HG03565 (cell line): ENCODE measurements around the gene TFR2.
"Not testable (repeated sequence)": the region's sequence is repeated elsewhere in the genome, so short reads cannot be mapped to it uniquely, and the experiment has no call there.

Source experiments
- ATAC-seq: cut with Tn5 transposase; IDR thresholded peaks from one replicate; pipeline ENCODE4 v1.9.1; 2021; ENCODE audit warnings: mild to moderate bottlenecking, moderate library complexity; ENCODE audit not compliant: unreplicated experiment

The TFR2 gene

DNA sequence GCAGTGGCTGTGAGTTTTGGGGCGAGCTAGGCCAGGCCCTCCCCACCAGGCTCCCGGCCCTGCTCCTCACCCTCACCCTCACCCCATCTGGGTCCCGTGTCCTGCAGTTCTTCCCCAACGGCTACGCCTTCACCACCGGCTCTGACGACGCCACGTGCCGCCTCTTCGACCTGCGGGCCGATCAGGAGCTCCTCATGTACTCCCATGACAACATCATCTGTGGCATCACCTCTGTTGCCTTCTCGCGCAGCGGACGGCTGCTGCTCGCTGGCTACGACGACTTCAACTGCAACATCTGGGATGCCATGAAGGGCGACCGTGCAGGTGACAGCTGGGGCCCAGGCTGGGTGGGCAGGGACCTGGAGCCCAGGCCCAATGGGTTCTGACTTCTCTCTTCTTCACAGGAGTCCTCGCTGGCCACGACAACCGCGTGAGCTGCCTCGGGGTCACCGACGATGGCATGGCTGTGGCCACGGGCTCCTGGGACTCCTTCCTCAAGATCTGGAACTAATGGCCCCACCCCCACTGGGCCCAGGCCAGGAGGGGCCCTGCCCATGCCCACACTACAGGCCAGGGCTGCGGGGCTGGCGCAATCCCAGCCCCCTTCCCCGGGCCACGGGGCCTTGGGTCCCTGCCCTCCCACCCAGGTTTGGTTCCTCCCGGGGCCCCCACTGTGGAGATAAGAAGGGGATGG lies 37.1 kb upstream of the TFR2 start:
- no peak for ATAC-seq

GRCh38 chr7:100677308-100678267 lies 36.2 kb upstream of the TFR2 start:
- no peak for ATAC-seq

- no peak for ATAC-seq
These were observed 35.4 kb upstream of the TFR2 start for GRCh38 chr7:100676501-100677306.

GRCh38 chr7:100675581-100676350 lies 34.4 kb upstream of the TFR2 start:
- no peak for ATAC-seq

DNA sequence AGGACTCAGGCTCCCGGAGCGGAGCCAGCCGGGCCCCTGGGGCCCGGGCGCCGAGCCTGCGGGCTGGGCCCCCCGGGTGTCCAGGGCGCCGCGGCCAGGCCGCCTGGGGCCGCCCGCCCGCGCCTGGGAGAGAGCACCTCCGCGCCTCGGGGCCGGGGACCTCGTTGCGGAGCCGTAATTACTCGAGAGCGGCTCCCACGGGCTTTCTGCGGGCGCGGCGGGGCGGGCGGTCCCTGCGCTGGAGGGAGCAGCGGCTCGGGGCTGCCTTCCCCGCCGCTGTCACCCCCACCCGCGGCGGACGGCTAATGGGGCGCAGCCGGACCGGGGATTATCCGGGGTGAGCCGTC lies 33.7 kb upstream of the TFR2 start:
- ATAC-seq = no peak

- ATAC-seq = no peak
These were observed 33.2 kb upstream of the TFR2 start for GRCh38 chr7:100674411-100675104.

DNA sequence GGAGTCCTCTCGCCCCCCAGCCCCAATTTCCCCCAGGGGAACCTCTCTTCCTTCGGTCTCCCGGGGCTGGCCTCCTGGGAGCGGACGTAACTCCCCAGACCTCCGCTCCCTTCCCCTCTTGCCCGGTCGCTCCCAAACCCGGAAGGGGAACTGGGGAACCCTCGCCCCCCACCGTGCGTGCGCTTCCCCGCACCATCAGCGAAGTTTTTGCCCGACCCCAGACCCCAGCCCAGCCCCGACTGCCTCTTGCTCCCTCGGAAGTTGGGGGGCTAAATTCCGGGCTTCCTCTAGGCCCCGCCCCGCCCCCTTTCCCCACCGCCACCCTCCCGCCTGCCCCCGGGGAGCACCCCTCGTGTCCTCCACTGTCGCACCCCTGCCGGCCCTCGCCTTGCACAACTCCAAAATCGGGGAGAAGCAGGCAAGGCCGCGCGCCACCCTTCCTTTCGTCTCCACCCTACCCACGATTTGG lies 32.6 kb upstream of the TFR2 start:
- ATAC-seq = no peak

DNA sequence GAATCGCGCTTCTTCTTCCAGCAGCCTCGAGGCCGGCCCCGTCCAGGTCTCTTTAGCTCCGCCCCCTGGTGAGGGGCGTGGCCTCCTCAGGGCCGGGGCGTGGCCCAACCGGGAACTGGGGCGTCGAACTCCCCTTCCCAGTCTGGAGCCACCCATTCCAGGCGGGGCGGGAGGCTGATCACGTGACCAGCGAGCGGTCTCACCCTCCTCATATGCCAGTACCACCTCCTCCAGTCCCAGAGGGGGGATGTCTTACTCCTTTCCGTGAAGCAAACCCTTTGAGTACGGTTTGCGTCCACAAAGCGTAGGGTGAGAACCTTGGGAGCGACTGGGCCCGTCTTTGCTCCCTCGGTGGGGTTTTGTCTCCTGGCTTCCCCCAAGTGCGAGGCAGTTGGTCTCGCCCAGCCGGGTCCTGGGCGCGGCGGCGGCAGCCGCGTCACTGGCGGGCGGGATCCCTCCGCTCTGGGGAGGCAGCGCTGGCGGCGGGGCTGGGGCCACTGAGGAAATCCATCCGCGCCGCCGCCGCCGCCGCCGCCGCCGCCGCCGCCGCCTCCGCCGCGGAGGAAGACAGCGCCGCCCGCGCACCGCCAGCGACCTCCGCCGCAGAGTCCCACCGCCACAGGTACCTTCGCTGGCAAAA lies 32.1 kb upstream of the TFR2 start, which contains the start of gene GNB2:
Gene GNB2, plus strand, starts transcription at position 439 of the 640 bp plus-strand sequence. CDS start 2,526 bp downstream, outside the sequence.
- ATAC-seq = peak; percentile 45

DNA sequence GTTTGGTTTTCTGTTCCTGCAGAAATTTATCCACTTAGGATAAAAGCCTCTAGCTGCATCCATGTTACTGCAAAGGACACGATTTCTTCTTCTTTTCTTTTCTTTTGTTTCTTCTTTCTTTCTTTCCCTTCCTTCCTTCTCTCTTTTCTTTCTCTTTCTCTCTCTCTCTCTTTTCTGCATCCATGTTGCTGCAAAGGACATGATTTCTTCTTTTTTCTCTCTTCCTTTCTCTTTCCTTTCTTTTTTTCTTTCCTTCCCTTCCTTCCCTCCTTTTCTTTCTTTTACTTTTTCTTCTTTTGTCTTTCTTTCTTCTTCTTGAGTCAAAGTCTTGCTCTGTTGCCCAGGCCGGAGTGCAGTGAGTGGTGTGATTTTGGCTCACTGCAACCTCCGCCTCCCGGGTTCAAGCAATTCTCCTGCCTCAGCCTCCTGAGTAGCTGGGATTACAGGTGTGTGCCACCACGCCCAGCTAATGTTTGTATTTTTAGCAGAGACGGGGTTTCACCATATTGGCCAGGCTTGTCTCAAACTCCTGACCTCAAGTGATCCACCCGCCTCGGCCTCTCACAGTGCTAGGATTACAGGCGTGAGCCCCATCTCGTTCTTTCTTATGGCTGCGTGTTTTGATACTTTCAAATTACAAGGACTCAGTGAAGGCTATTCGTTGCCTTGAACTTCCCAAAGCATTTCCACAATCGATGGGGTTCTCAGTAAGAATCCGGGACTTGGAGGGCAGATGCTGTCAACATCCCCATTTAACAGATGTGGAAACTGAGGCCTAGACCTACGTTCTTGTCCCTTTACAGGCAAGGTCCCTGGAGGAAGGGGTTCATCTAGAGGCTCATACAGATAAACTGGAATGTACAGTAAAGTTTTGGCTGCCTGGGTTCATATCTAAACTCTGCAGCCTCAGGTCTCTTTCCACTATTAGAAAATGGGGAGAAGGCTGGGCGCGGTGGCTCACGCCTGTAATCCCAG lies 30.3 kb upstream of the TFR2 start:
- no peak for ATAC-seq

DNA sequence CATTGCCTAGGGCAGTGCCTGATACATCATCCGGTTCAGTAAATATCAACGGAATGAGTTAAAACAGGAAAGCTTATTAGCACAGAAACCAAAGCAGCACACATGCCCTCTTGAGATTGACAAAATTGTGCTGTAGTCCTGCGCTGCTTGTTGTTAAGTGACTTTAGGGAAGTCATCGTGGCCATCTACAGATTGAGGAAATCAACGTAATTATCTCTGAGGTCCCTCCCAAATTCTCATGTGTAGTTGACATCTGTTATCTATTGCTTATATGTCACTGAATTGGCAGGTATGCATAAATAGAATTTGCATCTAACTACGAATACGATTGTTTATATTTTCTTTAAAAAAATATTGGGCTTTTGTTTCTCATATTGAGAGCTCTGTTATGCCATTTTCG lies 28.7 kb upstream of the TFR2 start:
- no peak for ATAC-seq

GRCh38 chr7:100669106-100669505 lies 27.8 kb upstream of the TFR2 start:
- ATAC-seq = not testable (repeated sequence)

GRCh38 chr7:100668069-100668449 lies 26.7 kb upstream of the TFR2 start:
- no peak for ATAC-seq

DNA sequence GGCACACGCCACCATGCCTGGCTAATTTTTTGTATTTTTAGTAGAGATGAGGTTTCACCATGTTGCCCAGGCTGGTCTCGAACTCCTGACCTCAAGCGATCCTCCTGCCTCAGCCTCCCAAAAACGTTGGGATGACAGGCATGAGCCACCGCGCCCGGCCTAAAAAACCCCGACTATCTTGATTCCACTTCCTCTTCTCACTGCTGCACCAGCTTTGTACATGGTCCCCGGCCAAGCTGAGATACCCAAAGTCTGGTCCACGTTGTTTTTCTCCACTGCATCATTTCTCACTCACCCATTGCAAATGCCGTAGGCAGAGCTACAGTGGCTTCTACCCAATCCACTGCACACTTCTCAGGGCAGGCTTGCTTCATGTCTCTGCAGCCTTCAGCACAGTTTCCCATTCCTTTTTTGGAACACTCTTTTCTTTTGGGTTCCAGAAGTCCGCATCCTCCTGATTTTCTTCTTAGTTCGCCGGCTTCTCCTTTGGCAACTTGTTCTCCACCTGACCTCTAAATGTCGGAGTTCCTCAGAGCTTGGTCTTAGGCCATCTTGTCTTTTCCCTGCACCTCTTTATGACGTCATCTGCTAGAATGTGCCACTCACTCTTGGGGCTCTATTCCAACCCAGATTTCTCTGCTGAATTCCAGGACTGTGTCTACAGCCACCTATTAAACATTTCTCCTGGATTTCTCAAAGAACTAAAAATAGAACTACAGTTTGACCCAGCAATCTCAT lies 26.1 kb upstream of the TFR2 start:
- no peak for ATAC-seq

GRCh38 chr7:100665168-100665726 lies 23.9 kb upstream of the TFR2 start:
- ATAC-seq = no peak

GRCh38 chr7:100662194-100662776 lies 20.9 kb upstream of the TFR2 start:
- not testable (repeated sequence) for ATAC-seq

DNA sequence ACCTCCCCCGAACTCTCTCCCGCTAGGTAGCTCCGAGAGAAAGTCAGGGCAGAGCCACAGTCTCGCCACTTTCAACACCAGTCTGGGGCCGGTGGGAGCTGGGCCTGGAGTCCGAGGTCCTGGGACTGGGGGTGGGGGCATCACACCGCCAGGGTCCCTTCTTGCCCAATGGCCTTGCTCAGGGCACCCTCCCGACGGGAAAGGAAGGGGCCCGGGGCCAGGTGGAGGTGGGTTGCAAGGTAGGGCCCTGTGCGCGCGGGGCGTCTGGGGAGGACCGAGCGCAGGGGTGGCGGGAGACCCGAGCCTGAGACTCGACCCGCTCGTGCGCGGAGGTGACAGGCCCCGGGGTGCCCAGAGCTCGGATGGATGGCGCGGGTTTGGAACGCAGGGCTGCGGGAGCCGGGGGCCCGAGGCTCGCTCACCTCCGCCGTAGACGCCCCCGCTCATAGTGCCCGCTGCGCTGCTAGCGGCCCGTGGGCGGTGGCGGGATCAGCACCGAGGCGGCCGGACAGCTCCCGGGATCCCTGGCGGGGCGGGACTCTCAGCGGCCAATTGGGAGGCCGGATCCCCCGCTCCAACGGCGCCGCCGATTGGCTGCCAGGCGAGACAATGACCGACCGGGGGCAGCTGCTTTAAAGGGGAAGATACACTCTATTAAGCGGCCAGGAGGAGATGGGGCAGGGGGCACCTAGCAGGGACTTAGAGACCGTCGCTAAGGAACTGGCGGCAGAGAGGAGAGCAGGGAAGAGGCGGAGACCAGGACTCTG lies 14.7 kb upstream of the TFR2 start, which contains the start of gene ACTL6B:
Gene ACTL6B, minus strand, starts transcription at position 541 of the 767 bp plus-strand sequence. Its CDS starts 94 bp downstream, at position 447.
- no peak for ATAC-seq
